Activated CD4-positive, alpha-beta T cell treated with anti-CD3 and anti-CD28 coated beads, Interleukin-2, amount 10 ng/mL, durations not matched to agents 7 days and 5 days (primary cell): ENCODE measurements around the gene GTF3C5. TPM values are rescaled to one million over a fixed set of nuclear protein-coding genes. Genes with fewer than 3 reads are reported as not detected.

ENCODE experiments used
- CTCF ChIA-PET: fragments of 350-600 bp; sonication (Branson Sonifier 250); formaldehyde crosslinking; loops from one replicate; lab custom pipeline; 2021; ENCODE audit warnings: antibody characterized with exemption; lab: Charles Lee
- POLR2A ChIA-PET: fragments of 350-600 bp; sonication (Branson Sonifier 250); formaldehyde crosslinking; loops from one replicate; lab custom pipeline; 2021; ENCODE audit warnings: antibody characterized with exemption; lab: Charles Lee
- DNase-seq: peaks from one replicate; pipeline ENCODE4 v3.0.0-alpha.2; 2020
- H3K27ac Mint-ChIP-seq: one replicate; pipeline ENCODE4 v1.8.0; 2021; ENCODE audit warnings: mild to moderate bottlenecking, moderate library complexity, mixed read lengths
- H3K27me3 Mint-ChIP-seq: one replicate; pipeline ENCODE4 v1.8.0; 2021; ENCODE audit warnings: mixed read lengths
- H3K36me3 Mint-ChIP-seq: one replicate; pipeline ENCODE4 v1.8.0; 2021; ENCODE audit warnings: low read depth, mixed read lengths
- H3K4me1 Mint-ChIP-seq: one replicate; pipeline ENCODE4 v1.8.0; 2021; ENCODE audit warnings: mixed read lengths
- H3K4me3 Mint-ChIP-seq: one replicate; pipeline ENCODE4 v1.8.0; 2021; ENCODE audit warnings: mild to moderate bottlenecking, moderate library complexity, mixed read lengths
- H3K9me3 Mint-ChIP-seq: one replicate; pipeline ENCODE4 v1.8.0; 2021; ENCODE audit warnings: mixed read lengths
- total RNA-seq, 2 experiments: library from RNA; stranded (reverse); gene quantifications; one replicate each; pipeline ENCODE4 v1.2.3, GENCODE V29; 2021

The GTF3C5 gene
- total RNA-seq, 2 experiments from 2014 or later: 75.1 to 87.9 TPM

- no peaks in the 10 kb centered on the region for H3K4me1 Mint-ChIP-seq
- H3K9me3 Mint-ChIP-seq: no peaks in the 10 kb centered on the region
- peaks cover 37% of the 10 kb centered on the region for H3K27me3 Mint-ChIP-seq
- no peak for DNase-seq
- CTCF ChIA-PET: interaction anchor here (0.6 to 1.3 kb wide), 4 partner anchors 20 to 618 kb away, joined by 3 to 6 read pairs (median 3); no protein-coding TSS in a partner anchor
- no peaks in the 10 kb centered on the region for H3K36me3 Mint-ChIP-seq
- no peak overlapping the region for H3K27ac Mint-ChIP-seq
- H3K4me3 Mint-ChIP-seq: no peak overlapping the region
- POLR2A ChIA-PET: no interaction called here
These were observed 28.4 kb upstream of the GTF3C5 start for GRCh38 chr9:133002147-133003070.

- Mint-ChIP-seq H3K36me3 (no peaks in the 10 kb centered on the region), H3K27me3 (peaks cover 38% of the 10 kb centered on the region), H3K4me3 (no peak overlapping the region), H3K9me3 (no peaks in the 10 kb centered on the region), H3K4me1 (no peaks in the 10 kb centered on the region), H3K27ac (no peak overlapping the region)
- ChIA-PET CTCF (interaction anchor here (1.2 to 2.2 kb wide), 3 partner anchors 11 to 468 kb away, joined by 3 to 9 read pairs (median 6); no protein-coding TSS in a partner anchor), POLR2A (no interaction called here)
- DNase-seq: no peak
These were observed 27.7 kb upstream of the GTF3C5 start for GRCh38 chr9:133003071-133003461.

DNA sequence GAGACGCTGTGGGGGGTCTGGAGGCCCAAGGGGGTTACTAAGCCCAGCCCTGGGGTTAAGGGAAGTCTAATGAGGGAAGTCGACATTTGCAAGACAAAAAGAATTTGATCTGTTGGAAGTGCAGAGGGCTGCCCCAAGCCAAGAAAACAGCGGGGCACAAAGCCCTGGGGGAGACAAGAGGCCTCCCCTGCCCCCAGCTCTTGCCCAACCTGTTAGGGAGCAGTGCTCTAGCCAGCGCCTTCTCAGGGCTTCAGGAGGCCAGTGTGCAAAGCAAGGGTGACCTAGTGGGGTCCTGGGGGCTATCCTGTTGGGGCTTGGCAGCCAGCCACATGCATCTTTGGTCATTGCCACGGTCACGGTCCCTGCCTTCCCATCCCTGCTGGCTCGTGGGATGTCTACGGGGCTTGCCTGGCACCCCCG, 27.1 kb upstream of the GTF3C5 start:
- DNase-seq: no peak
- no peaks in the 10 kb centered on the region for H3K4me1 Mint-ChIP-seq
- H3K4me3 Mint-ChIP-seq: no peak overlapping the region
- no peaks in the 10 kb centered on the region for H3K36me3 Mint-ChIP-seq
- POLR2A ChIA-PET: no interaction called here
- no peak overlapping the region for H3K27ac Mint-ChIP-seq
- CTCF ChIA-PET: interaction anchor here (1.5 to 2.2 kb wide), 2 partner anchors 10 to 14 kb away, joined by 3 to 9 read pairs; no protein-coding TSS in a partner anchor
- H3K27me3 Mint-ChIP-seq: peaks cover 41% of the 10 kb centered on the region
- no peaks in the 10 kb centered on the region for H3K9me3 Mint-ChIP-seq

DNA sequence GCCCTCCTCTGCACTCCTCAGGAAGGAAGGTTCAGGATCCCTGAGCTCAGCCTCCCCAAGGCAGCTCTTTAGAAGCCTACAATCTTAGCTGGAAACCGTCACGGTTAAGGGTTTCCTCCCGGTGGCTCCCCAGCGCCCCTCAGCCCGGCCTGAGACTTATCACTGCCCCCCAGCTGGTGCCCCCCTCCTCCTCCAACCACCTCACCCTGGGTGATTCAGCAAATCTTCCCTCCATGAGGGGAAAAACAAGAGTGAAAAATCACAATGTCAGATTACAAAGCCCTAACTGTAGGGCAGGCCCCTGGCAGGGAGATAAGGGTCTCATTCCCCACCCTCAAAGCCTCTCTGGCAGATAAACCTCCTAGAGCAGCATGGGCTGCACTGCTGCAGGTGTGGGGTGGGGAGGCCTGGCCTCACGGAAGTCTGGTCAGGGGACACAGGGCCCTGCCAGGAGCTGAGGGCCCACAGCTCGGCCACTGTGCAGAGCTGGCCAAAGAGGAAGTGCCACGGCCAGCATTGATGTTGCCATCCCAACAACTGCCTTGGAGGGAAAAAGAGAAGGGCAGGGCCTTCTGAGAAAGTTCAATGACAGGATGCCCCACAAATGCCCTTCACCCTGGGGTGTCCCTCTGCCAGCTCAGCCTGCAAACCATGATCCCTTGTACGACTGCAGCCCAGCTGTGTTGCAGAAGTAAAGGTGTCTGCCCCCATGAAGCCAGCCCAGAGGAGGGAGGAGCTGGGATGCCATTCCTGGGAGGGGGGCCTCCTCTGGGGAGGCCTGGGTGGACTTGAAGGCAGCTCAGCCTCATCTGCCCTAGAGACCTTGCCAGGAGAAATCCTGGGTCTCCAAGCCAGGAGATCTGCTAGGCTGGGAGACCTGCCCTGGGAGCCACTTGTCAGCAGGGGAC, 26.5 kb upstream of the GTF3C5 start:
- Mint-ChIP-seq H3K4me1 (no peaks in the 10 kb centered on the region), H3K27ac (no peak overlapping the region), H3K9me3 (no peaks in the 10 kb centered on the region), H3K36me3 (no peaks in the 10 kb centered on the region), H3K4me3 (no peak overlapping the region), H3K27me3 (peaks cover 43% of the 10 kb centered on the region)
- ChIA-PET CTCF (interaction anchor here (1.5 to 2.2 kb wide), 2 partner anchors 9 to 13 kb away, joined by 3 to 9 read pairs; no protein-coding TSS in a partner anchor), POLR2A (no interaction called here)
- no peak for DNase-seq

- Mint-ChIP-seq H3K36me3 (no peaks in the 10 kb centered on the region), H3K27ac (no peak overlapping the region), H3K27me3 (peaks cover 43% of the 10 kb centered on the region), H3K4me1 (no peaks in the 10 kb centered on the region), H3K9me3 (no peaks in the 10 kb centered on the region), H3K4me3 (no peak overlapping the region)
- ChIA-PET POLR2A (no interaction called here), CTCF (interaction anchor here (1.5 to 2.2 kb wide), 2 partner anchors 8 to 12 kb away, joined by 3 to 9 read pairs; no protein-coding TSS in a partner anchor)
- DNase-seq: no peak
These were observed 25.6 kb upstream of the GTF3C5 start for GRCh38 chr9:133004999-133005760.

- Mint-ChIP-seq H3K9me3 (no peaks in the 10 kb centered on the region), H3K4me3 (no peak overlapping the region), H3K4me1 (no peaks in the 10 kb centered on the region), H3K36me3 (no peaks in the 10 kb centered on the region), H3K27ac (no peak overlapping the region), H3K27me3 (peaks cover 38% of the 10 kb centered on the region)
- no peak for DNase-seq
- CTCF ChIA-PET: interaction anchor here (1.0 kb wide), 1 partner anchor 16 kb away, joined by 4 read pairs; no protein-coding TSS in a partner anchor
- POLR2A ChIA-PET: no interaction called here
These were observed 24.8 kb upstream of the GTF3C5 start for GRCh38 chr9:133005957-133006356.

DNA sequence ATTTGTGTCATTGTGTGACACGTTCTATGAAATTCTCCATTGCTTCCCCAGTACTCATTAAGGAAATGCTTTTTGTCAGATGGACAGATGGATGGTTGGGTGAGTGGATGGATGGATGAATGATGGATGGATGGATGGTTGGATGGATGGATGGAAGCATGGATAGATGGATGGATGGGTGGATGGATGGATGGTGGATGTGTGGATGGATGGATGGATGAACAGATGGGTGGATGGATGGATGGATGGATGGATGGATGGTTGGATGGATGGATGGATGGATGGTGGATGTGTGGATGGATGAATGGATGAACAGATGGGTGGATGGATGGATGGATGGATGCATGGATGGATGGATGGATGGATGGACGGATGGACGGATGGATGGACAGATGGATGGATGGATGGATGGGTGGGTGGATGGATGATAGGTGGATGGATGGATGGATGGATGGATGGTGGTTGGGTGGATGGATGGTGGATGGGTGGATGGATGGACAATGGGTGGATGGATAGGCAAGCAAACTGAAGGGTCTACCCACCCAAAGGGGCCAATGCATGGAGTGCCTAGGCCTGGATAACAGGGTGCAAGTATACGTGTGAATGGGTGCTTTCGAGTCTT, 24.0 kb upstream of the GTF3C5 start:
- DNase-seq: no peak
- Mint-ChIP-seq H3K36me3 (no peaks in the 10 kb centered on the region), H3K9me3 (no peaks in the 10 kb centered on the region), H3K27ac (no peak overlapping the region), H3K4me3 (no peak overlapping the region), H3K4me1 (no peaks in the 10 kb centered on the region), H3K27me3 (peaks cover 37% of the 10 kb centered on the region)
- ChIA-PET CTCF (interaction anchor here (0.6 to 1.0 kb wide), 2 partner anchors 15 to 16 kb away, joined by 3 to 4 read pairs; no protein-coding TSS in a partner anchor), POLR2A (no interaction called here)

DNA sequence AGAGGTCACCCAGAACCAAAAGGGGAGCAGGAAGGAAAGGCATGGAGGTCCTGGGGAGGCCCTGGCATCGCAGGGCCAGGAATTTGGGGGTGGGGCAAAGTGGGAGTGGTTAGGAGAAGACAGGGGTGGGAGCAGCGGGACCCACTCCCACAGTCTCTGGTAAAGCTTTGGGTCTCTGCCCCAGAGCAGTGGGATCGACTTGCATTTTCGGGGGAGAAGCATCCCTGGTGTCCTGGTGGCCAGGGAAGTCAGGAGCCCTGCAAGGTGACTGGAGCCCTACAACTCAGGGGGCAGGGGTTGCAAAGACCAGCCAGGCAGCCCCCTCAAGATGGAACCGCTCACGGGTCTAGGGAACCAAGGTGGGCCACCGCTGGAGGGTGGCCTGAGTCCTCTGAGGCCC, 22.4 kb upstream of the GTF3C5 start:
- H3K9me3 Mint-ChIP-seq: no peaks in the 10 kb centered on the region
- no peak overlapping the region for H3K27ac Mint-ChIP-seq
- H3K27me3 Mint-ChIP-seq: peaks cover 25% of the 10 kb centered on the region
- no peaks in the 10 kb centered on the region for H3K36me3 Mint-ChIP-seq
- ChIA-PET POLR2A (no interaction called here), CTCF (no interaction called here)
- no peaks in the 10 kb centered on the region for H3K4me1 Mint-ChIP-seq
- H3K4me3 Mint-ChIP-seq: no peak overlapping the region
- DNase-seq: no peak

- Mint-ChIP-seq H3K36me3 (no peaks in the 10 kb centered on the region), H3K9me3 (no peaks in the 10 kb centered on the region), H3K4me3 (no peak overlapping the region), H3K27me3 (peaks cover 23% of the 10 kb centered on the region), H3K27ac (no peak overlapping the region), H3K4me1 (no peaks in the 10 kb centered on the region)
- POLR2A ChIA-PET: no interaction called here
- no peak for DNase-seq
- CTCF ChIA-PET: no interaction called here
These were observed 22.0 kb upstream of the GTF3C5 start for GRCh38 chr9:133008824-133009223.

DNA sequence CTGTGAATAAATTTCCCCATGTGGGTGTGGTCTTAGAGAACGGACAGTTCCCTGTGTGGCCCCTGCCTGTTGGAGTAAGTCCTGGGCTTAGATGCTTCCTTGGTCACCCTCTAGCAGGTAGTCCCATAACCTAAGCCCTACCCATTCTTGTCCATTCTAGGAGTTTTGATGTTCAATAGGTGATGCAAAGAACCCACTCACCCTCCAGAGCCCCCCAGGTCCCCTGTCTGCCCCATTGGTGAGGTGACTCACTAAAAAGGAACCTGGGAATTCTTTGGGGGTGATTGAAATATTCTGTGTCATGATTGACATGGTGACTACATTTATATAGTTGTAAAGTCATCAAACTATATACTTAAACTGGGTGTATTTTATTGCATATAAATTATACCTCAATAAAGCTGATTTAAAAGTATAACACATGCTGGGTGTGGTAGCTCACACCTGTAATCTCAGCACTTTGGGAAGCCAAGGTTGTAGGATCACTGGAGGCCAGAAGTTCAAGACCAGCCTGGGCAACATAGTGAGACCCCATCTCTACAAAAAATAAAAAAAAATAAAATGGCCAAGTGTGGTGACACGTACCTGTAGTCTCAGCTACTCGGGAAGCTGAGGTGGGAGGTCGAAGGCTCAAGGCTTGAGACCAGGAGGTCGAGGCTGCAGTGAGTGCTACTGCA, 20.8 kb upstream of the GTF3C5 start:
- no peak overlapping the region for H3K4me3 Mint-ChIP-seq
- ChIA-PET CTCF (interaction anchor here (2.1 kb wide), 1 partner anchor 12 kb away, joined by 10 read pairs; no protein-coding TSS in a partner anchor), POLR2A (no interaction called here)
- H3K4me1 Mint-ChIP-seq: no peaks in the 10 kb centered on the region
- H3K9me3 Mint-ChIP-seq: no peaks in the 10 kb centered on the region
- DNase-seq: no peak
- peaks cover 24% of the 10 kb centered on the region for H3K27me3 Mint-ChIP-seq
- no peak overlapping the region for H3K27ac Mint-ChIP-seq
- no peaks in the 10 kb centered on the region for H3K36me3 Mint-ChIP-seq

GRCh38 chr9:133014696-133015095, 16.1 kb upstream of the GTF3C5 start:
- CTCF ChIA-PET: interaction anchor here (2.0 to 2.3 kb wide), 2 partner anchors 8 to 10 kb away, joined by 9 to 15 read pairs; no protein-coding TSS in a partner anchor
- Mint-ChIP-seq H3K4me3 (no peak overlapping the region), H3K27me3 (peaks cover 29% of the 10 kb centered on the region), H3K9me3 (no peaks in the 10 kb centered on the region), H3K36me3 (no peaks in the 10 kb centered on the region), H3K4me1 (no peaks in the 10 kb centered on the region), H3K27ac (no peak overlapping the region)
- DNase-seq: no peak
- POLR2A ChIA-PET: no interaction called here
